ENCODE data around the gene PNN. TPM values are rescaled to one million over a fixed set of nuclear protein-coding genes. Genes with fewer than 3 reads are reported as not detected.
A peak's percentile ranks its signal among the peaks of the same experiment; 100 is the strongest.
"Not testable (repeated sequence)": the region's sequence is repeated elsewhere in the genome, so short reads cannot be mapped to it uniquely, and the experiment has no call there.

The PNN gene
- total RNA-seq, 3 donors from 2014 or later, result 31.8 to 50.8 (median 47.4) TPM

DNA sequence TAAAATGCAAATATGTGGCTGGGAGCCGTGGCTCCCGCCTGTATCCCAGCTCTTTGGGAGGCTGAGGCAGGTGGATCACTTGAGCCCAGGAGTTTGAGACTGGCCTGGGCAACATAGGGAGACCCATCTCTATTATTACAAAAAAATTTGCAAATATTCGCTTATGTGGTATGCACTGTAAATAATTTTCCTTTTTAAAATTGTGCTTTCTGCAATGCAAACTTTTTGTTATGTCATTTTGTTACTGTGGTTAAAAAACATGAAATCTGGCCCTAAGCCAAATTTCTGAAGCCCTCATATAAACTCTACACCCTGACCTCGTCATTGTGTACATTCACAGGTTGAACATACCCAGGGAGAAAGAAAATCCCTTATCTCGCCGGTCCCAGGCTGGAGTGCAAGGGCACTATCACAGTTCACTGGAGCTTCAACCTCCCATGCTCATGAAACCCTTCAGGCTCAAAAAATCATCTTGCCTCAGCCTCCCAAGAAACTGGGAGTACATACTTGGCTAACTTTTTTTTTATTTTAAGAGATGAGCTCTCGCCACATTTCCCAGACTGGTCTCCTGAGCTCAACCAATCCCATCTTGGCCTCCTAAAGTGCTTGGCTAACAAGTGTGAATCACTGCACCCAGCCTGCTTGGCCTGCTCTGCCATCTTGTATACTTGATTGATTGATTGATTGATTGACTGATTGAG lies 29.6 kb upstream of the PNN start:
- H3K9me3 ChIP-seq, result no peaks in the 10 kb centered on the region
- H3K4me3 ChIP-seq, result no peak overlapping the region
- H3K27ac ChIP-seq, result no peak overlapping the region
- H3K36me3 ChIP-seq, result peaks cover 3% of the 10 kb centered on the region
- no peaks in the 10 kb centered on the region for H3K4me1 ChIP-seq
- no peak for DNase-seq (ENCODE audit: low spot score in 2 of 2)
- H3K27me3 ChIP-seq, result no peaks in the 10 kb centered on the region
- TF ChIP-seq, protein P1, sequence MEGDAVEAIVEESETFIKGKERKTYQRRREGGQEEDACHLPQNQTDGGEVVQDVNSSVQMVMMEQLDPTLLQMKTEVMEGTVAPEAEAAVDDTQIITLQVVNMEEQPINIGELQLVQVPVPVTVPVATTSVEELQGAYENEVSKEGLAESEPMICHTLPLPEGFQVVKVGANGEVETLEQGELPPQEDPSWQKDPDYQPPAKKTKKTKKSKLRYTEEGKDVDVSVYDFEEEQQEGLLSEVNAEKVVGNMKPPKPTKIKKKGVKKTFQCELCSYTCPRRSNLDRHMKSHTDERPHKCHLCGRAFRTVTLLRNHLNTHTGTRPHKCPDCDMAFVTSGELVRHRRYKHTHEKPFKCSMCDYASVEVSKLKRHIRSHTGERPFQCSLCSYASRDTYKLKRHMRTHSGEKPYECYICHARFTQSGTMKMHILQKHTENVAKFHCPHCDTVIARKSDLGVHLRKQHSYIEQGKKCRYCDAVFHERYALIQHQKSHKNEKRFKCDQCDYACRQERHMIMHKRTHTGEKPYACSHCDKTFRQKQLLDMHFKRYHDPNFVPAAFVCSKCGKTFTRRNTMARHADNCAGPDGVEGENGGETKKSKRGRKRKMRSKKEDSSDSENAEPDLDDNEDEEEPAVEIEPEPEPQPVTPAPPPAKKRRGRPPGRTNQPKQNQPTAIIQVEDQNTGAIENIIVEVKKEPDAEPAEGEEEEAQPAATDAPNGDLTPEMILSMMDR (IDR thresholded peaks at IDR 0.05), result no peak
- TF ChIP-seq POLR2A (IDR thresholded peaks at IDR 0.05) (no peak), POLR2AphosphoS5 (IDR thresholded peaks at IDR 0.05) (no peak)
- intact Hi-C loops (cut with DNase I; ENCODE audit: low total_unique reads), result no loop called here

DNA sequence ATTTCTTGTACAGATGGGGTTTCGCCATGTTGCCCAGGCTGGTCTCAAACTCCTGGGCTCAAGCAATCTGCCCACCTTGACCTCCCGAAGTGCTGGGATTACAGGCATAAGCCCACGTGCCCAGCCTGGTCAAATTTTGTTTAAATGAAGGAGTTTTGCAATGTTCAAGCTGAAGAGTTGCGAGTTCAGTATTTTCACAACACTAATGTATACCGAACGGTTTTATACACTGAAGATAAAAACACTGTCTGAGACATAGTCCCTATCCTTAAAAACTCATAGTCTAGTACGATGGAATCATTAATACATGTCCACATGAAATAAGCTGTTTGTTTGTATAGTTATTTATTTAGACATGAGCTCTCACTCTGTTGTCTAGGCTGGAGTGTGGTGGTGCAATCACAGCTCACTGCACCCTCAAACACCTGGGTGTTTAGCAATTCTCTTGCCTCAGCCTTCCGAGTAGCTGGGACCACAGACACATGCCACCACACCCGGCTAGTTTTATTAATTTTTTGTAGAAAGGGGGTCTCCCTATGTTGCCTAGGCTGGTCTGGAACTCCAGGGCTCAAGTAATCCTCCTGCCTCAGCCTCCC lies 20.4 kb upstream of the PNN start:
- Histone ChIP-seq H3K27me3 (no peaks in the 10 kb centered on the region), H3K36me3 (no peaks in the 10 kb centered on the region), H3K4me3 (no peak overlapping the region), H3K27ac (no peak overlapping the region), H3K9me3 (no peaks in the 10 kb centered on the region), H3K4me1 (no peaks in the 10 kb centered on the region)
- intact Hi-C loops (cut with DNase I; ENCODE audit: low total_unique reads), result no loop called here
- DNase-seq (ENCODE audit: low spot score in 2 of 2), result no peak
- TF ChIP-seq POLR2A (IDR thresholded peaks at IDR 0.05), result no peak
- TF ChIP-seq, protein P1 (IDR thresholded peaks at IDR 0.05), result no peak
- TF ChIP-seq POLR2AphosphoS5 (IDR thresholded peaks at IDR 0.05), result no peak

DNA sequence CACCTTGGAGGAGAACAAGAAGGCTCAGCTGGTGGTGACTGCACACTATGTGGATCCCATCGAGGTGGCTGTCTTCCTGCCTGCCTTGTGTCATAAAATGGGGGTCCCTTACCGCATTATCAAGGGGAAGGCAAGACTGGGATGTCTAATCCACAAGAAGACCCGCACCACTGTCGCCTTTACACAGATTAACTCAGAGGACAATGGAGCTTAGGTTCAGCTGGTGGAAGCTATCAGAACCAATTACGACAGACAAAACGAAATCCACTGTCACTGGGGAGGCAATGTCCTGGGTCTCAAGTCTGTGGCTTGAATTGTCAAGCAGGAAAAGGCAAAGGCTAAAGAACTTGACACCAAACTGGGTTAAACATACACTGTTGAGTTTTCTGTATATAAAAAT lies 17.6 kb upstream of the PNN start:
- DNase-seq (ENCODE audit: low spot score in 2 of 2), result no peak
- no peak for TF ChIP-seq POLR2A (IDR thresholded peaks at IDR 0.05)
- TF ChIP-seq, protein P1 (IDR thresholded peaks at IDR 0.05), result no peak
- TF ChIP-seq POLR2AphosphoS5 (IDR thresholded peaks at IDR 0.05), result no peak
- no peaks in the 10 kb centered on the region for H3K4me1 ChIP-seq
- intact Hi-C loops (cut with DNase I; ENCODE audit: low total_unique reads), result no loop called here
- H3K36me3 ChIP-seq, result no peaks in the 10 kb centered on the region
- no peak overlapping the region for H3K27ac ChIP-seq
- no peaks in the 10 kb centered on the region for H3K27me3 ChIP-seq
- H3K9me3 ChIP-seq, result no peaks in the 10 kb centered on the region
- H3K4me3 ChIP-seq, result no peak overlapping the region

DNA sequence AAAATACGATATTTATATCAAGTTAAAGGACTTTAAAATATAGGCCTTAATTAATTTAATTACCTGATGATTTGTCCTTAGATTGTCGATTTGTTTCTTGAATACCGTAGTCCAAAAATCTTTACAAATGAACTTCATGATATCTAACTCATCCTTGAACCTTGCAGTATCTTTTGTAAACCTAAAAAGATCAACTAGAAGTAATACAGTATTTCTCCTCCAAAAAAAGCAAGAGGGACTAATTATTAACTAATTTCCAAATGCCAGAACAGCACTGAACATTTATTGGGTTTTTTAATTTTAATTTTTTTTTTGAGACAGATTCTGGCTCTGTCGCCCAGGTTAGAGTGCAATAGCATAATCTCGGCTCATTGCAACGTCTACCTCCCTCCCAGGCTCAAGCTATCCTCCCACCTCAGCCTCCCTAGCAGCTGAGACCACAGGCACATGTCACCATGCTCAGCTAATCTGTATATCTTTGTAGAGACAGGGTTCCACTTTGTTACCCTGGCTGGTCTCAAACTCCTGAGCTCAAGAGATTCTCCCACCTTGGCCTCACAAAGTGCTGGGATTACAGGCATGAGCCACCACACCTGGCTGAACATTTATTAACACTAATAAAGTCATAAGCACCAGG lies 16.7 kb upstream of the PNN start:
- intact Hi-C loops (cut with DNase I; ENCODE audit: low total_unique reads), result no loop called here
- Histone ChIP-seq H3K27me3 (no peaks in the 10 kb centered on the region), H3K36me3 (no peaks in the 10 kb centered on the region), H3K27ac (no peak overlapping the region), H3K4me3 (no peak overlapping the region), H3K9me3 (no peaks in the 10 kb centered on the region), H3K4me1 (no peaks in the 10 kb centered on the region)
- TF ChIP-seq POLR2A (IDR thresholded peaks at IDR 0.05) (no peak), POLR2AphosphoS5 (IDR thresholded peaks at IDR 0.05) (no peak)
- TF ChIP-seq, protein P1 (IDR thresholded peaks at IDR 0.05), result no peak
- DNase-seq (ENCODE audit: low spot score in 2 of 2), result no peak

DNA sequence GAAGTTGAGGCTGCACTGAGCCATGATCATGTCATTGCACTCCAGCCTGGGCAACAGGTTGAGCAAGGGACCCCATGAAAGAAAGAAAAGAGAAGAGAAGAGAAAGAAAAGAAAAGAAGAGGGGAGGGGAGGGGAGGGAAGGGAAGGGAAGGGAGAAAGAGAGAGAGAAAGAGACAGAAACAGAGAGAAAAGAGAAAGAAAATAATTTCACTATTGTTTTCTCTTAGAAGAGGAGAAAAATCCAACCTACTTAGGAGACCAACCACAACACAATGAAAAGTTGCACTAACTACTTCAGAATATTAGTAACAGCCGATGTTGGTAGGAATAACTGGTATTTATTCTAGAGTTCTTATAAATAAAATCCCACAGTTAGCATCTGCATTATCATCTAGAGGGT lies 14.6 kb upstream of the PNN start:
- Histone ChIP-seq H3K27me3 (no peaks in the 10 kb centered on the region), H3K36me3 (no peaks in the 10 kb centered on the region), H3K4me3 (no peak overlapping the region), H3K4me1 (no peaks in the 10 kb centered on the region), H3K9me3 (no peaks in the 10 kb centered on the region), H3K27ac (no peak overlapping the region)
- no peak for DNase-seq (ENCODE audit: low spot score in 2 of 2)
- intact Hi-C loops (cut with DNase I; ENCODE audit: low total_unique reads), result no loop called here
- TF ChIP-seq POLR2AphosphoS5 (IDR thresholded peaks at IDR 0.05) (no peak), POLR2A (IDR thresholded peaks at IDR 0.05) (no peak)
- TF ChIP-seq, protein P1 (IDR thresholded peaks at IDR 0.05), result no peak

DNA sequence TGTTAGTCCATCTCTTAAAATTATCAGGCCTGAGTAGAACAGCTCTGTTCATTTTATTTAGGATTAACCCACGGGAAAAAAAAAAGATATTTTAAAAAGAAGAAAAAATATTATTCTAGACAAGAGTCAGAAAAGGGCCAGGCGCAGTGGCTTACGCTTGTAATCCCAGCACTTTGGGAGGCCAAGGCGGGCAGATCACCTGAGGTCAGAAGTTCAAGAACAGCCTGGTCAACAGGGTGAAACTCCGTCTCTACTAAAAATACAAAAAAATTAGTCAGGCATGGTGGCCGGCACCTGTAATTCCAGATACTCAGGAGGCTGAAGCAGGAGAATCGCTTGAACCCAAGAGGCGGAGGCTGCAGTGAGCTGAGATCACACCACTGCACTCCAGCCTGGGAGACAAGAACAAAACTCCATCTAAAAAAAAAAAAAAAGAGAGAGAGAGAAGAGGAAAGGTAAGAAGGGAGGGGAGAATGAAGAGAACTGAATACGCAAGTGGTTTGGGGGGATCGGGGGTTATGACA lies 7.2 kb upstream of the PNN start:
- H3K9me3 ChIP-seq; H3K4me1 ChIP-seq; H3K27ac ChIP-seq; intact Hi-C loops (cut with DNase I; ENCODE audit: low total_unique reads); DNase-seq (ENCODE audit: low spot score in 2 of 2); H3K36me3 ChIP-seq; H3K27me3 ChIP-seq: not testable (repeated sequence)
- H3K4me3 ChIP-seq, result peak overlapping the region in 1 of 3 donors; percentile 92

All from breast epithelium (tissue), 4 donors.